SK-N-SH (cell line): ENCODE results near the gene DSTN.

ENCODE experiments used
- CTCF ChIP-seq: fragments of 200-600 bp; sonication (generic); IDR thresholded peaks from 2 replicates; pipeline ENCODE4 v1.6.1; 2017; ENCODE audit warnings: antibody characterized with exemption, mild to moderate bottlenecking, moderate library complexity
- FOSL2 ChIP-seq: IDR thresholded peaks from 2 replicates; pipeline ENCODE4 v1.4.0; 2012; ENCODE audit warnings: low read depth, mild to moderate bottlenecking, moderate library complexity, borderline replicate concordance
- FOXJ3 ChIP-seq: sonication (generic); formaldehyde crosslinking; IDR thresholded peaks from 2 replicates; pipeline ENCODE4 v1.5.1; 2020; ENCODE audit warnings: mild to moderate bottlenecking, missing genetic modification reagents
- GABPA ChIP-seq: IDR thresholded peaks from 2 replicates; pipeline ENCODE4 v1.4.0; 2012; ENCODE audit warnings: low read depth, mild to moderate bottlenecking
- POLR2AphosphoS5 ChIP-seq: IDR thresholded peaks from 2 replicates; pipeline ENCODE4 v1.6.1; 2012; ENCODE audit warnings: low read depth, low read length
- RCOR1 ChIP-seq: fragments of 150-350 bp; IDR thresholded peaks from 2 replicates; pipeline ENCODE4 v1.6.1; 2017; ENCODE audit warnings: antibody characterized with exemption, low read length
- RFX5 ChIP-seq: IDR thresholded peaks from 2 replicates; pipeline ENCODE4 v1.6.1; 2012; ENCODE audit warnings: mild to moderate bottlenecking, improper control_type of control experiment, low read length
- SMC3 ChIP-seq: IDR thresholded peaks from 2 replicates; pipeline ENCODE4 v1.6.1; 2012; ENCODE audit warnings: low read depth, low read length, improper control_type of control experiment
- USF2 ChIP-seq: fragments of 150-350 bp; IDR thresholded peaks from 2 replicates; pipeline ENCODE4 v1.6.1; 2017; ENCODE audit warnings: antibody characterized with exemption, low read length, low read depth, borderline replicate concordance

GRCh38 chr20:17621229-17621968, 51.5 kb downstream of the DSTN start:
- TF ChIP-seq USF2 (no peak), FOSL2 (no peak), RFX5 (no peak), CTCF (no peak), GABPA (no peak), POLR2AphosphoS5 (no peak), SMC3 (no peak), RCOR1 (no peak), FOXJ3 (CRISPR knock-in tag) (no peak)
